Transverse colon (tissue), 4 donors: Measurements from ENCODE around the gene KRTAP9-9.

ENCODE experiments used
- POLR2AphosphoS5 ChIP-seq, 3 donors: sonication (generic); formaldehyde crosslinking; IDR thresholded peaks; one replicate each; pipeline ENCODE4 v1.6.1; 2016; ENCODE audit warnings: antibody characterized with exemption in 3 of 3
- TF ChIP-seq, protein P1 (sequence below), 5 experiments: fragments of 200-600 bp in 3 of 5; fragments of 450-650 bp in 2 of 5; sonication (generic) in 3 of 5; IDR thresholded peaks; 1 replicate in 2 of 5; 2 replicates in 3 of 5; pipeline ENCODE4 v1.5.1; 2016 to 2017; ENCODE audit warnings: antibody characterized with exemption in 5 of 5, inconsistent platforms in 3 of 5, mild to moderate bottlenecking in 2 of 5, moderate library complexity in 1 of 5

GRCh38 chr17:41294016-41294415 lies 38.8 kb downstream of the KRTAP9-9 start:
- TF ChIP-seq, protein P1, sequence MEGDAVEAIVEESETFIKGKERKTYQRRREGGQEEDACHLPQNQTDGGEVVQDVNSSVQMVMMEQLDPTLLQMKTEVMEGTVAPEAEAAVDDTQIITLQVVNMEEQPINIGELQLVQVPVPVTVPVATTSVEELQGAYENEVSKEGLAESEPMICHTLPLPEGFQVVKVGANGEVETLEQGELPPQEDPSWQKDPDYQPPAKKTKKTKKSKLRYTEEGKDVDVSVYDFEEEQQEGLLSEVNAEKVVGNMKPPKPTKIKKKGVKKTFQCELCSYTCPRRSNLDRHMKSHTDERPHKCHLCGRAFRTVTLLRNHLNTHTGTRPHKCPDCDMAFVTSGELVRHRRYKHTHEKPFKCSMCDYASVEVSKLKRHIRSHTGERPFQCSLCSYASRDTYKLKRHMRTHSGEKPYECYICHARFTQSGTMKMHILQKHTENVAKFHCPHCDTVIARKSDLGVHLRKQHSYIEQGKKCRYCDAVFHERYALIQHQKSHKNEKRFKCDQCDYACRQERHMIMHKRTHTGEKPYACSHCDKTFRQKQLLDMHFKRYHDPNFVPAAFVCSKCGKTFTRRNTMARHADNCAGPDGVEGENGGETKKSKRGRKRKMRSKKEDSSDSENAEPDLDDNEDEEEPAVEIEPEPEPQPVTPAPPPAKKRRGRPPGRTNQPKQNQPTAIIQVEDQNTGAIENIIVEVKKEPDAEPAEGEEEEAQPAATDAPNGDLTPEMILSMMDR (IDR thresholded peaks at IDR 0.05), result no peak
- no peak for TF ChIP-seq POLR2AphosphoS5 (IDR thresholded peaks at IDR 0.05)
